ENCODE data around the gene SPTBN5. TPM values are rescaled to one million over a fixed set of nuclear protein-coding genes. Genes with fewer than 3 reads are reported as not detected.

SPTBN5 gene
- total RNA-seq, 4 donors from 2014 or later, result 0.40 to 2.5 (median 1.8) TPM

- Histone ChIP-seq H3K4me1 (peaks cover 0 to 47% of the 10 kb centered on the region in 2 donors), H3K27ac (no peak overlapping the region), H3K4me3 (replicated peaks in 1 of 3) (no peak overlapping the region), H3K27me3 (no peaks in the 10 kb centered on the region), H3K36me3 (peaks cover 9 to 15% of the 10 kb centered on the region in 2 donors), H3K9me3 (no peaks in the 10 kb centered on the region)
- no peak for DNase-seq
- WGBS, 2 donors, result 85 to 90% methylated on average over 5 of the region's 5 CpGs
- intact Hi-C loops (cut with DNase I), result no loop called here
- no peak for TF ChIP-seq CTCF (IDR thresholded peaks at IDR 0.05)
- TF ChIP-seq POLR2A (IDR thresholded peaks at IDR 0.05), result no peak
Observed at GRCh38 chr15:41921639-41922038, 27.8 kb upstream of the SPTBN5 start.

GRCh38 chr15:41921167-41921566 lies 27.3 kb upstream of the SPTBN5 start:
- H3K27ac ChIP-seq, result no peak overlapping the region
- no peaks in the 10 kb centered on the region for H3K9me3 ChIP-seq
- 85 to 90% methylated on average over 9 of the region's 9 CpGs for WGBS, 2 donors
- H3K4me3 ChIP-seq (replicated peaks in 1 of 3), result no peak overlapping the region
- H3K27me3 ChIP-seq, result no peaks in the 10 kb centered on the region
- no peak for DNase-seq
- peaks cover 9 to 15% of the 10 kb centered on the region in 2 donors for H3K36me3 ChIP-seq
- intact Hi-C loops (cut with DNase I), result no loop called here
- H3K4me1 ChIP-seq, result peaks cover 0 to 47% of the 10 kb centered on the region in 2 donors
- TF ChIP-seq POLR2A (IDR thresholded peaks at IDR 0.05) (no peak), CTCF (IDR thresholded peaks at IDR 0.05) (no peak)

GRCh38 chr15:41919954-41920538 lies 26.2 kb upstream of the SPTBN5 start:
- intact Hi-C loops (cut with DNase I), result no loop called here
- no peak for TF ChIP-seq CTCF (IDR thresholded peaks at IDR 0.05)
- peaks cover 9 to 15% of the 10 kb centered on the region in 2 donors for H3K36me3 ChIP-seq
- DNase-seq, result no peak
- H3K4me3 ChIP-seq (replicated peaks in 1 of 3), result no peak overlapping the region
- peaks cover 0 to 47% of the 10 kb centered on the region in 2 donors for H3K4me1 ChIP-seq
- peak overlapping the region in 1 of 3 donors; percentile 28 for H3K27ac ChIP-seq
- WGBS, 2 donors, result 66 to 72% methylated on average over 3 of the region's 3 CpGs
- no peaks in the 10 kb centered on the region for H3K9me3 ChIP-seq
- no peaks in the 10 kb centered on the region for H3K27me3 ChIP-seq

- 91 to 93% methylated on average over 11 to 30 of the region's 30 CpGs for WGBS, 2 donors
- intact Hi-C loops (cut with DNase I), result no loop called here
Observed at GRCh38 chr15:41919201-41919820, 25.5 kb upstream of the SPTBN5 start.

More at GRCh38 chr15:41919201-41919820, 25.5 kb upstream of the SPTBN5 start:
- no peaks in the 10 kb centered on the region for H3K27me3 ChIP-seq
- no peaks in the 10 kb centered on the region for H3K9me3 ChIP-seq
- peaks cover 9 to 15% of the 10 kb centered on the region in 2 donors for H3K36me3 ChIP-seq
- no peak overlapping the region for H3K4me3 ChIP-seq (replicated peaks in 1 of 3)
- peak overlapping the region in 1 of 3 donors; percentile 28 for H3K27ac ChIP-seq
- H3K4me1 ChIP-seq, result peaks cover 0 to 47% of the 10 kb centered on the region in 2 donors
- DNase-seq, result no peak
- TF ChIP-seq CTCF (IDR thresholded peaks at IDR 0.05) (no peak), POLR2A (IDR thresholded peaks at IDR 0.05) (no peak)
